NCI-H748 (cell line): ENCODE results near the gene SYTL5.
"Not testable (repeated sequence)": the region's sequence is repeated elsewhere in the genome, so short reads cannot be mapped to it uniquely, and the experiment has no call there.

Experiments
- DNase-seq: peaks from one replicate; lab custom pipeline; 2025; ENCODE audit not compliant: unreplicated experiment; lab: John Stamatoyannopoulos, UW

Gene SYTL5

DNA sequence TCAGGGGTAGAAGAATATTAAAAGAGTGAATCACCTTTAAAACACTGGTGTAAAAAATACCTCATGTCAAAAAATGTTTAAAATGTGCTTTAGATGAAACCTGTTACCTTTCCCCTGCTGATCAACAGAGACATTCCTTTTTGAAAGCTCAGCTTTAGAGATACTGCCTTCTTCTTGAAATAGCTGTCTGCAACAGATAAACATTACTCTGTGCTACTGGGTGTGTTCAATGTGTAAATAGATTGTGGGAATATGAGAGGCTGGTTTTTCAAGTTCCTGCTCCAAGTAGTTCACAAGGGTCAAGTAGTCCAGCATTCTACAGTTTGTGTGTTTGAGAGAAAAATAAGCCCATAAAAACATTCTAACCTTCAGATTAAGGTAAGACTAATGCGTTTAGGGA is at the start of gene SYTL5:
TSS of gene SYTL5 (plus strand) at position 263 of the 400 bp plus-strand sequence. CDS start 27,337 bp downstream, outside the sequence.
- DNase-seq: peak; percentile 47

DNA sequence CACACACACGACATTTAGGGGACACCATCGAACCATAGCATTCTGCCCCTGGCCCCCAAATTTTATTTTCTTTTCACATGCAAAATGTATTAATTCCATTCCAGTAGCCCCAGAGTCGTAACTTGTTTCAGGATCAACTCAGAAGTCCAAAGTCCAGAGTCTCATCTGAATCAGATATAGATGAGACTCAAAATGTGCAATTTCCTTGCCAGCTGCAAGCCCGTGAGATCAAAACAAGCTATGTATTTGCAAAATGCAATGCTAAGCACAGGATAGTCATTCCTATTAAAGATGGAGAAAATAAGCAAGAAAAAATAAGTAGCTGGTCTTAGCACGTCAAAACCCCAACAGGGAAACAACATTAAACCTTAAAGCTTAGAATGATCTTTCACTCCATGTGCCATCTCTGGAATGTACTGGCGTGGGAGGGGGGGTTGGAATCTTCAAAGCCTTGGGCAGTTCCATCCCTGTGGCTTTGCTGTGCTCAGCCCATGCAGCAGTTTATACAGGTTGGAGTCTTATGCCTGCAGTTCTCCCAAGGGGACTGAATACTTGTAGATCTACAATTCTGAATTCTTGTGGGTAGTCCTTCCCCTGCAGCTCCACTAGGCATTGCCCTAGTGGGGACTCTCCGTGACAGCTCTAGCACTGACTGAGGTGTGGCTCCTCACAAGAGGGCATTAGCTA is 47.7 kb upstream of the SYTL5 start:
- no peak for DNase-seq

DNA sequence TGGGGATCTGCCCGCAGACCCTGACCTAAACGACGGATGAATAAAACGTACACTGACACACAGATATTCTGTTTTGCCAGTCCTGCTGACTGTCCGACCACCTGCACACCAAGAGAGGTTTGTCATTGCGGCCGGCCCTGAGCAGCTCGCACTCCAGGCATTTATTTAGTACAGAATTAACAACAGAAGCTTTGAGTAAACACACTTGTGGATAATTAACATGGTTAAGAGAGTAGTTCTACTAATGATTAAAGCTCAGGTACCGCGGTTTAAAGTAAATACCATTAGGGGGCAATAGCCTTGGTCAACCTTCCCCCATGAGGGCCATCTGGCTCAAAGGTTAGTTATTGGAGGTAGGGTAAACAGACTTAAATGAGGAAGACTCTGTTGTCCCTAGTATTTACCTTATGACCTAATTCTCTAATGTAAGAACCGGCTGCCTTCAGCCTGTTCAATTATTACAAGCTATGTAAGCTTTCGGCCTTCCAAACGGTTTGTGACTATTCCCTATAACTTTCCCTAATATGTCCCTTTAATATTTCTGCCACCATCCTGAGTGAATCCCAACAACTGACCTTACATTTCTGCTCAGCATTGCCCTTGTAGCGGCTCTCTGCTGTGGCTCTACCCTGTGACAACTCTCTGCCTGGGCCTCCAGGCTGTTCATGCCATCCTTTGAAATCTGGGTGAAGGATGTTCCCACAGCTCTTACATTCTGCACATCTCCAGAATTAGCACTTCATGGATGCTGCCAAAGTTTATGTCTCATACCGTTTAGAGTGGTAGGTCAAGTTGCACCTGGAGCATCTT is 46.9 kb upstream of the SYTL5 start:
- DNase-seq: peak; percentile 91

DNA sequence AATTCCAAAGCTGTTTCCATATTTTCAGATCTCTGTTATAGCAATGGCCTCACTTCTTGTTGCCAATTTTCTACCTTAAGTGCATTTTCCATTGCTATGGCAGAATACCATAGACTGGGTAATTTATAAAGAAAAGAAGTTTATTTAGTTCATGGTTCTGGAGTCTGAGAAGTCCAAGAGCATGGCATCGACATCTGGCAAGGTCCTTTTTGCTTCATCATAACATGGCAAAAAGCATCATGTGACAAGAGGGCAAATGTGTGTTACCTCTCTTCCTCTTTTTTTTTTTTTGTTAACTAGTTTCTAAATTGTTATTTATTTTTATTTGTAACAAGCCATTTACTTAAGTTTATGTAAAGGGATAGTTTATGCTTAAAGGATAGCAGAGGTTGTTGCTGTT is 45.2 kb upstream of the SYTL5 start:
- DNase-seq: no peak

DNA sequence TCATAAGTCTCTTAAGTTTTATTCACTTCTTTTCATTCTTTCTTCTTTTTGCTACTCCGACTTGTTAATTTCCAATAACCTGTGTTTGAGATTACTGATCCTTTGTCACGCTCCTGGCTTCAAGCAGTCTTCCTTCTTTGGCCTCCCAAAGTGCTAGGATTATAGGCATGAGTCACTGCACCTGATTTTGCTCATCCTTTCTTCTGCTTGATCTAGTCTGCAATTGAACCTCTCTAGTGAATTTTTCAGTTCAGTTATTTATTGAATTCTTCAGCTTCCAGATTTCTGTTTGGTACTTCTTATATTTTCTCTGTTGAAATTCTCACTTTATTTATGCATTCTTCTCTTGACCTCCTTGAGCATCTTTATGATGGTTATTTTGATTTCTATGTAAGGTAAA is 38.6 kb upstream of the SYTL5 start:
- no peak for DNase-seq

DNA sequence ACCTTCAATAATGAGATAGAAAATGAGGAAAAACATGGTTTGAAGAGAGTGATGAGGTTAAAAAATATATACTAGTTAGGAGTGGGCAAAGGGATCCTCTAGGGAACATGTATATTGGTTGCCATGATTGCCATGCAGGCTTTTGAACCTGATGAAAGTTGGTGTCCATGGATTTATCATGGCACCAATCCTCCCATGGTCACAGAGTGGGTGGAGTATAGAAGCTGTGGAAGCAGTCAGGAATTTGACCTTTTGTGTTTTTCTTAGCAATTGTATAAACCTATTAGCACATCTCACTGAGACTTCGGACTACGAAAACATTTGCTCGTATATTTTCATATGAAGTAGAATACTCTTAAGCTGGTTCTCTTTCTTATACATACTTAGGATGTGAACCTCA is 30.9 kb upstream of the SYTL5 start:
- DNase-seq: no peak

DNA sequence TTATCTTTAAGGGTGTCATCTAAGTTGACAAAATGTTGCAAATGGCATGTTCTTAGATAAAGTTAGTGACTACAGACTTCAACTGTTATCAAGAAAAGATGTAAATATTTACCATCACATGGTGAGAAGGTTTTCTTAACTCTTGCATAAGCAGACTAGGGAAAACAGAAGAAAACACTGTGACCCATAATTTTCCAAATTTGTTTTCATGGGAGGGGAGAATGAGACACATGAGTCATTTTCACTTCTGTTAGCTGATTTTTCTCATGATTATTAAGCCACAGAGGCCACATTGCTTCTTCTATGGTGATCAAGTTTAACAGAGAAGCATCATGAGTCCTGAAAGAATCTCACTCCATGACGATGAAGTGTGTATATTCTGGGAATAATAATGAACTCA is 30.2 kb upstream of the SYTL5 start:
- DNase-seq: no peak

DNA sequence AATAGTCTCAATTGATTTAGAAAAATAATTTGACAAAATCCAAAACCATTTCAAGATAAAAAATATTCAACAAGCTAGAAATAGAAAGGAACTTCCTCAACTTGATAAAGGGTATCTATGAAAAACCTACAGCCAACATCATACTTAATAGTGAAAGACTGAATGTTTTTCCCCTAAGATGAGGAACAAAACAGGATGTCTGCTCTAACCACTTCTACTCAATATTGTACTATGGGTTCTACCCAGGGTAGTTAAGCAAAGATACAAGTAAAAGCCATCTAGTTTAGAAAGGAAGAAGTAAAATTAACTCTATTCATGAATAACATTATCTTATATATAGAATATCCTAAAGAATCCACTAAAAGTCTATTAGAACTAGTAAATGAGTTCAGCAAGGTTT is 21.5 kb upstream of the SYTL5 start:
- DNase-seq: no peak

DNA sequence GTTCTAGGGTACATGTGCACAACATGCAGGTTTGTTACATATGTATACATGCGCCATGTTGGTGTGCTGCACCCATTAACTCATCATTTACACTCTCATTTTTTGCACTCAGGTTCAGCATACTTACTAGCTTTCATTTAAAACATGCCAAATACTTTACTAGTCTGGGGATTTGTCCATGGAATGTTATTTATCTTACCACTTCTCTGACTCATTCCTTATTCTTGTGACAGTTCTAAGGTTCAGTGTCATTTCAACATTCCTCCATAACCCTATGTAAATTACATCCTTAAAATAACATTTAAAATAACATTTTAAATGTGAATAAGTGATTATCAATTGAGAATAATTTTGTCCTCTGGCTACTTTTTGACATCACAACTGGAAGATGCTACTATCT is 19.5 kb upstream of the SYTL5 start:
- no peak for DNase-seq

DNA sequence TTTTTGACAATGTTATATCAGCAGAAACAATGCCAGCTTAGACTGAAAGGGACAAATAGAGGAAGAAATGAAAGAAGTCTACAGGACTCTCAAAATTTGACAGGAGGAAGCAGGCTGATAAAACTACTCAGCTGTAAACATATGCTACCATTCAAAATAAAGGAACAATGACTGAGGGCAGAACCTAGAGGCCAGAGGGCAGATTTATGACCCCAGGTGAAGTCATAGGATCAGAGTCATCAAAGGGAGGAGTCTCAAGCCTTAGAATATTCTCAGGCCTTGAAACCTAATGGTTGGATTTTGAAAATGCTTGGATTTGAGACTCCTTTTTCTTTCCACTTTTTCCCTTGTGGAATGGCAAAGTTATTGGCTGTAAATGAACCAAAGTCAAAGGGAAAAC is 17.0 kb upstream of the SYTL5 start:
- no peak for DNase-seq

DNA sequence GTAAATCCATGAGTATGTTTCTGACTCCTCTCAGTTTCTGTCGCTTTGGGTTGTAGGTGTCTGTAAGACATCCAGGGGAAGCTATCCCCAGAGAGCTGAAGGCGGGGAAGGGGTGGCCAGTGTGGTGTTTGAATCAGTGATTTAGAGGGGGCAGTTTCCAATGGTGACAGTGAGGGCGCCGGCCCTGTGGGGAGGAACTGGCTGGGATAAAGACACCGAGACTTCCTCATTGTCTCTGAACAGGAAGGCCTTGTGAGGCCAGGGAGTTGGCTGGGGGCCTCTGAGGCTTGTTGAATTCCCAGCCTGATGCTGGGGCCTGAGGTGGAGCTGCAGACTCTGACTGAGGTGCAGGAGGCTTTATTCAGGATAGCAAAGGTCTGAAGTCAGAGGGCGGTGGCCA is 15.1 kb upstream of the SYTL5 start:
- not testable (repeated sequence) for DNase-seq

DNA sequence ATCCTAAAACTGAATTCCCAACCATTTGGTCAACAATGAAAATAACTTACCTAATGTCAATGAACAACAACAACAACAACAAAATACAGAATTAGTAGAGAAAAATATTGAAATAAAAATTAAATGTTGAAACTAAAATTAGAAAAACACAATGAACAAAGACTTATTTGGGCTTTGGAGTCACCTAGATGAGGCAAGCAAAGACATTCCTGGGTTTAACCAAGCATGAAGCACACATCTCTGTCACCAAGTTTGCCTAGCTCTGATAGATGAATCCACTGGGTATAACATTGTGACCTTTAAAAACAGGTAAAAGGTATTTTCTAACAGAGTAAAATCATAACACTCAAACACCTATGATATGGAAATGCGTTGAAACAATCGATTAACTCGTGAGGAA is 13.2 kb upstream of the SYTL5 start:
- no peak for DNase-seq

DNA sequence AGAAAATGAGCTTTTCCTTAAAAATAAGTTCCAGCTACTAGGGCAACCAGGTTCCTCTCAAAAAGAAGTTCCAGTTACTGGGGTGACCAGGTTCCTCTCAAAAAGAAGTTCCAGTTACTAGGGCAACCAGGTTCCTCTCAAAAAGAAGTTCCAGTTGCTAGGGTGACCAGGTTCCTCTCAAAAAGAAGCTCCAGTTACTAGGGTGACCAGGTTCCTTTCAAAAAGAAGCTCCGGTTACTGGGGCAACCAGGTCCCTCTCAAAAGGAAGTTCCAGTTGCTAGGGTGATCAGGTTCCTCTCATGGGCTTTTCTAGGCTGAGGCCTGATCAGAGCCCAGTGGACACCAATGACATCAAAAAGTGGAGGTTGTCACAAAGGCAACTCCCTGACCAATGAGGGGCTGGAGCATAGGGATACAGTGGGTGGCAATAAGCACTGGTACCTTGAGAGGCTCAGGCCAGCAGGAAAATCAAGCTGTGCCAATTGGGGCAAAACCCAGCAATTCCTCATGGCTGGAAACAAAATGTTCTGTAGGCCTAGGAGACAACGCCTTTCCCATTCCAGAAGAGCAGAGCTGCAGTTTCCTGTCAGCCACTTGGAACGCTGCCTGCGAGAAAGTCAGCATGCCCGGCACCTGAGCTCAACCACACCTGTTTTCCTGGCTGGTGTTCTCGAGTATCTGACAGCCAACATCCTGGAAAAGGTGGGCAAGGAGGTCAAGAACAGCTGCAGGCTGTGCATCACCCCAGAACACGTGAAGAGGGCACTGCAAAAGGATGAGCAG is 12.3 kb upstream of the SYTL5 start:
- peak; percentile 94 for DNase-seq

DNA sequence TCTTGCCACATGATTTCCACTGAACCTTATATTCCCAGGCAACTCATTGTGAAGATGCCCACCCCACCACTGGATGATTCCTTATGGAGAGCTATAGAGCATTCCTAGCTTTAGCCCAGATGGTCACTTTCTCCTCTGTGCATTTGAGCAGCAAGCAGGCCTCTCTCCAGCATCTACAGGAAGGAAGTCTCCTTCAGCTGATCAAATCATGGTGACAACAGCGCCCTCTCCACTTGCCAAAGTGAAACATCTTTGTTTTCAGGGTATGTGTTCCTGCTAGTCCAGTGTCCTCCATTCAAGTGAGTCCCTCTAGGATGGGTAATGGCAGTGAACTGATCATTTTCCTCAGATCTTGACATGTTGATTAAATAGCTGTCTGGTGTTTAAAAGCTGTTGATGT is 10.9 kb upstream of the SYTL5 start:
- no peak for DNase-seq

DNA sequence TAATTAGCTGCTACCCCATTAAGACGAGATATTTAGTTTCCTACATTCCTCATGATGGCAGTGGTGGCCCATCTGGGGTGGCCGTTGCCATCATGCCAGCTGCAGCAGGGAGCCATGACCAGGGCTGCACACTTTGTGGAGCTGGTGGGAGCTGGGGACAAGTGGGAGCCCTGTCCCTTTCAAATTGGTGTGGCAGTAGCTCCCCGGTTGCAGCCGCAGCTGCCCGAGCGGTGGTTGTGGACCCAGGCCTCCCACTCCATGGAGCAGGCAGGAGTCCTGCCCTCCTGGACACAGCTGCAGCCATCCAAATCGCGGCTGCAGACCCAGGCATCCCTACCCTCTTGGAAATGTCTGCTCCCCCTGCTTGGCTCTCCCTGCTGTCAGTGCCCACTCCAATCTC is 9.3 kb upstream of the SYTL5 start:
- no peak for DNase-seq

DNA sequence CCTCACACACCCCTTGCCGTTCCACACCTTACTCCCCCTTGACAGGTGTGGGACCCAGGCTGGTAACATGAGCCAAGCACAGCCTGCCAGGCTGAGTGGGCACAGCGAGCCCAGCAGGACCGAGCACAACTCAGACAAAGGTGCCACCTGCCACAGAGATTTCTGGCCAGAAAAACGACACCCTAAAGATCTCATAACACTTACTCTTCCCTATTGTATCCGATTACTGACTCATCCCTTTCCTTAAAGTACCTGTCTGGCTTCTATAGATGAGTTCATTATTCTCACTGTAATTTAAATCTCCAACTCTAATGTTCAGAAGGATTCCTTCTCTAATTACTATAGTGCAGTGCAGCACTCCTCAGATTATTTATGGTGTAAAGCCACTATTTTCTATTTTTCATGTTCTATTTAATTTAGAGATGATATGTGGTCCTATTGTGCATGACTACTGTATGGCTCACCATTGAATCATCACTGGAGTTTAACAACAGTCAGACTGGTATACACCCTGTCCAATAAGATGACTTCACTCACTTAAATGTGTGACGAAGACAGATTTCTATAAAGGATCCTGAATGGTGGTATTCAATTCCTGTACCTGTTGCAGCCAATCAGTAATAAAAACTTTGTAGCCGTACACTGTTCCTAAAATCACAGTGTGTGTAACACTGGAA is 7.6 kb upstream of the SYTL5 start:
- peak; percentile 59 for DNase-seq

DNA sequence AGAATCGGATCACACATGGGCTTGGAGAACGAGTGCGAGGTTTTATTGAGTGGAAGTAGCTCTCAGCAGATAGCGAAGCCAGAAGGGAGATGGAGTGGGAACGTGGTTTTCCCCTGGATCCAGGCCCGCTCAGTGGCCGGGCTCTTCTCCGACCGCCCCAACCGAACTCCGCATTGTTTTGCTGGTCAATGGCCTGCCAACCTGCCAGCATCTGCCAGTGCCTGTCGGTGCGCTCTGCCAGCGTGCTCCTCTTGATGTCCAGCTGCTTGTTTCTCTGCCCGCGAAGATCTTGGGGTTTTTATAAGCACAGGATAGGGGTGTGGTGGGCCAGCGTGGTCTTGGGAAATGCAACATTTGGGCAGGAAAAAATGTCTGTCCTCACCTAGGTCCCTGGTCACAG is 5.6 kb upstream of the SYTL5 start:
- DNase-seq: no peak

DNA sequence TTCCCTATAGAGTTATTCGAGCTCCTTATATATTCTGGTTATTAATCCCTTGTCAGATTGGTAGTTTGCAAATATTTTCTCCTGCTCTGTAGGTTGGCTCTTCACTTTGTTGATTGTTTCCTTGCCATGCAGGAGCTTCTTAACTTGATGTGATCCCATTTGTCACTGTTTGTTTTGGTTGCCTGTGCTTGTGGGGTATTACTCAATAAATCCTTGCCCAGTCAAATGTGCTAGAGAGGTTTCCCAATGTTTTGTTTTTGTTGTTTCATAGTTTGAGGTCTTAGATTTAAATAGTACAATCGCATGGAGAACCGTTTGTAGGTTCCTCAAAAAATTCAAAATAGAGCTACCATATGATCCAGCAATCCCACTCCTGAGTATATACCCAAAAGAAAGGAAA is 2.3 kb upstream of the SYTL5 start:
- DNase-seq: no peak

DNA sequence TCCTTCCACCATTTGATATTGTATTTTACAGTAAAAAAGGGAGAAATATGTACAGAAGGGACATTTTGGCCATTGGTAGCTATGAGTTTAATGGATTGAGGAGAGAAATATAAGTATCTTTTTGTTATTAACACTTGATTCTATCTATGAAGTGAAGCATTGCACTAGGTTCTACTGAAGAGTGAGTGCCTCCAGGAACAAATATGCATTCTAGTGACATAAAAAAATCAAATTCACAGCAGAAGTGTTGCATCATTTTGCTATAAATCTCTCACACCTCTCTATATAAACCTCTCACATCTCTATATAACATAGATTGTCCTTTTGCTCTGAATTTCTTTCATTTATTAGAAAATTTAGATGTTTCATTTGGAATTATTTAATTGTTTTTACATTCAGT is 425 bp downstream of the SYTL5 start:
- DNase-seq: no peak

DNA sequence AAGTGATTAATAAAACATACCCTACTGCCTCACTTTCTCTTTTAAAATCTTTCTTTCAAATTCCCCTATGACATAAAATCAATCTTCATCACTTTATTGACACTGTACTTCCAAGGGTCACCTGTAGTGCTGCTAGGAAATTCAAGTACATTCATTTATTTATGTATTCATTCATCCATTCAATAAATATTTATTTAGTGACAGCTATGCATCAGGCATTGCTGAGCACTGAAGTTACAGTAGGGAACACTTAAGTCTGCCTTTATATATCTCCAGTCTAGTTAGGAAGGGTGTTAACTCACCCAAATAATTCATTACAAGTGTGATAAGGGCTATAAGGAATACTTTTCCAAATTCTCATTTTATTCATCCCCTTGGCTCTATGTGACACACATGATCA is 2.3 kb downstream of the SYTL5 start:
- no peak for DNase-seq

DNA sequence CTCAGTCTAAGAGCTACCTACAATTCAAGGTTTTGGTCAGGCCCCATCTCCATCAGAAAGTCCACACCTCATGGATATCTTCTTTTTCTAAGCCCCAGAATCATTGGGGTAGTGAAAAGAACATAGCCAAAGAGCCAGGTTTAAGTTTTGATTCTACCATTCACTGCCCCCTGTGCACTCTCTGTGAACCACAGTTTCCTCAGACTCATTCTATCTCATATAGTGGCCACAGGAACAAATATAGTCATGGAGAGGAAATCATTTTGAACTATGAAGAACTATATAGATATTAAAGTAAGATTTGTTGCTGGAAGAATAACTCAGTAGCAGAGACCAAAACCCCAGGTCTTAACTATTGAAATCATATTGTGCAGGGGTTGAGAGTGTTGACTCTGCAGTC is 3.3 kb downstream of the SYTL5 start:
- no peak for DNase-seq
